ENCODE data around the gene CAMTA1.

- TF ChIP-seq CTCF (IDR thresholded peaks at IDR 0.05) (no peak), POLR2AphosphoS5 (IDR thresholded peaks at IDR 0.05) (no peak)
These were observed 478.8 kb downstream of the CAMTA1 start for GRCh38 chr1:7264101-7264500.
